HCT116 (cell line): ENCODE results near the gene MYF5. TPM values are rescaled to one million over a fixed set of nuclear protein-coding genes. Genes with fewer than 3 reads are reported as not detected.

Experiments used
- ATAC-seq: fragments of 200-7000 bp; cut with Tn5 transposase; 2 replicates; pipeline ENCODE4 v1.9.1; 2020; ENCODE audit warnings: mild to moderate bottlenecking, moderate library complexity
- BruUV-seq: library from RNA; stranded (reverse); fragments of 400-500 nt; replicated peaks from 2 replicates; lab custom pipeline; 2021; lab: Mats Ljungman, UMichigan
- CTCF ChIA-PET: fragments of 300-600 bp; sonication (Branson Sonifier 250); formaldehyde crosslinking; loops from one replicate; lab custom pipeline; 2021; ENCODE audit warnings: antibody characterized with exemption; lab: Charles Lee
- POLR2A ChIA-PET: fragments of 300-600, 350-600 bp; sonication (Branson Sonifier 250); formaldehyde crosslinking; loops from one replicate; lab custom pipeline; 2021; ENCODE audit warnings: antibody characterized with exemption; lab: Charles Lee
- RAD21 ChIA-PET, 2 experiments: fragments of 300-600 bp; sonication (Branson Sonifier 250); formaldehyde crosslinking; loops; one replicate each; lab custom pipeline; 2023; ENCODE audit warnings: low total read pairs in 2 of 2; ENCODE audit not compliant: uncharacterized antibody in 2 of 2, unreplicated experiment in 2 of 2, low non-redundant PET in 1 of 2; lab: Charles Lee
- DNase-seq: peaks from one replicate; pipeline ENCODE4 v3.0.0-alpha.2; 2010; ENCODE audit warnings: low read depth, low spot score
- H2AFZ ChIP-seq: fragments of 200-600 bp; shearing (Covaris generic), sonication (generic); 2 replicates; pipeline ENCODE4 v1.6.1; 2017; ENCODE audit warnings: low read depth, mixed run types, mixed read lengths, antibody characterized with exemption, low read length; ENCODE audit not compliant: poor library complexity, severe bottlenecking
- H3K27ac ChIP-seq: 2 replicates; pipeline ENCODE4 v1.5.1; 2012; ENCODE audit warnings: low read depth, low read length
- H3K27me3 ChIP-seq: fragments of 200-600 bp; sonication (generic); 2 replicates; pipeline ENCODE4 v1.6.1; 2016; ENCODE audit warnings: mixed run types, low read length, mixed read lengths; ENCODE audit not compliant: insufficient read depth
- H3K36me3 ChIP-seq, 2 experiments: fragments of 200-500 bp in 1 of 2; fragments of 200-600 bp in 1 of 2; sonication (Bioruptor generic) in 1 of 2; sonication (generic) in 1 of 2; 2 replicates each; pipeline versions ENCODE4 v1.5.1 to v1.6.1; 2014 to 2016; ENCODE audit warnings: low read length in 2 of 2, inconsistent platforms in 1 of 2, mixed read lengths in 1 of 2, mixed run types in 1 of 2; ENCODE audit not compliant: insufficient read depth in 2 of 2, control insufficient read depth in 1 of 2
- H3K4me1 ChIP-seq, 2 experiments: fragments of 200-600 bp in 1 of 2; sonication (generic) in 1 of 2; 2 replicates each; pipeline versions ENCODE4 v1.5.1 to v1.6.1; 2012 to 2017; ENCODE audit warnings: low read length in 2 of 2, inconsistent platforms in 1 of 2, mild to moderate bottlenecking in 1 of 2, mixed read lengths in 1 of 2, mixed run types in 1 of 2, moderate library complexity in 1 of 2; ENCODE audit not compliant: insufficient read depth in 2 of 2, control insufficient read depth in 1 of 2
- H3K4me2 ChIP-seq: fragments of 200-600 bp; sonication (generic); 2 replicates; pipeline ENCODE4 v1.6.1; 2017; ENCODE audit warnings: mixed run types, low read length, mixed read lengths
- H3K4me3 ChIP-seq, 2 experiments: fragments of 200-600 bp in 1 of 2; sonication (generic) in 1 of 2; replicated peaks in 1 of 2; 2 replicates each; pipeline ENCODE4 v1.5.1; 2011 to 2016; ENCODE audit warnings: low read length in 2 of 2, control low read depth in 1 of 2, low read depth in 1 of 2, mild to moderate bottlenecking in 1 of 2, mixed read lengths in 1 of 2, mixed run types in 1 of 2
- H3K79me2 ChIP-seq: fragments of 200-600 bp; sonication (generic); 2 replicates; pipeline ENCODE4 v1.6.1; 2017; ENCODE audit warnings: mild to moderate bottlenecking, mixed run types, low read length, moderate library complexity, mixed read lengths; ENCODE audit not compliant: insufficient read depth
- H3K9ac ChIP-seq: fragments of 200-600 bp; sonication (generic); 2 replicates; pipeline ENCODE4 v1.6.1; 2016; ENCODE audit warnings: low read length, mixed read lengths
- H3K9me2 ChIP-seq: fragments of 200-600 bp; sonication (generic), shearing (Covaris generic); 2 replicates; pipeline ENCODE4 v1.6.1; 2017; ENCODE audit warnings: mixed run types, mild to moderate bottlenecking, moderate library complexity; ENCODE audit not compliant: insufficient read depth
- H3K9me3 ChIP-seq, 2 experiments: fragments of 200-500 bp in 1 of 2; fragments of 200-600 bp in 1 of 2; sonication (Bioruptor generic) in 1 of 2; sonication (generic) in 1 of 2; 2 replicates each; pipeline ENCODE4 v1.6.1; 2014 to 2017; ENCODE audit warnings: low read length in 2 of 2, mixed read lengths in 2 of 2, inconsistent platforms in 1 of 2, low read depth in 1 of 2, mild to moderate bottlenecking in 1 of 2, mixed run types in 1 of 2, moderate library complexity in 1 of 2; ENCODE audit not compliant: control insufficient read depth in 1 of 2, insufficient read depth in 1 of 2
- H4K20me1 ChIP-seq: fragments of 200-600 bp; sonication (generic), shearing (Covaris generic); 2 replicates; pipeline ENCODE4 v1.6.1; 2017; ENCODE audit warnings: mixed run types, mild to moderate bottlenecking, moderate library complexity; ENCODE audit not compliant: insufficient read depth
- CBX3 ChIP-seq: IDR thresholded peaks from 2 replicates; pipeline ENCODE4 v1.6.1; 2012; ENCODE audit warnings: low read depth
- ELF1 ChIP-seq: IDR thresholded peaks from 2 replicates; pipeline ENCODE4 v1.6.1; 2012; ENCODE audit warnings: low read depth, borderline replicate concordance
- EZH2 ChIP-seq: fragments of 200-600 bp; sonication (generic); IDR thresholded peaks from 2 replicates; pipeline ENCODE4 v1.6.1; 2017; ENCODE audit warnings: antibody characterized with exemption, mixed run types
- FOSL1 ChIP-seq: IDR thresholded peaks from 2 replicates; pipeline ENCODE4 v1.6.1; 2012; ENCODE audit warnings: low read depth
- MAX ChIP-seq: IDR thresholded peaks from 2 replicates; pipeline ENCODE4 v1.6.1; 2012
- POLR2AphosphoS5 ChIP-seq: IDR thresholded peaks from 2 replicates; pipeline ENCODE4 v1.6.1; 2011; ENCODE audit warnings: mild to moderate bottlenecking, low read depth, low read length, moderate library complexity
- REST ChIP-seq: IDR thresholded peaks from 2 replicates; pipeline ENCODE4 v1.6.1; 2012; ENCODE audit warnings: low read depth
- SIN3A ChIP-seq: IDR thresholded peaks from 2 replicates; pipeline ENCODE4 v1.6.1; 2012; ENCODE audit warnings: low read depth
- SP1 ChIP-seq: IDR thresholded peaks from 2 replicates; pipeline ENCODE4 v1.6.1; 2012; ENCODE audit warnings: low read depth
- SRF ChIP-seq: IDR thresholded peaks from 2 replicates; pipeline ENCODE4 v1.6.1; 2012; ENCODE audit warnings: low read depth
- TCF7L2 ChIP-seq: IDR thresholded peaks from 2 replicates; pipeline ENCODE4 v1.7.0; 2011; ENCODE audit warnings: borderline replicate concordance, inconsistent platforms; ENCODE audit not compliant: insufficient read depth, insufficient read length; ENCODE audit errors: extremely low read depth
- YY1 ChIP-seq: IDR thresholded peaks from 2 replicates; pipeline ENCODE4 v1.6.1; 2011; ENCODE audit warnings: low read length, low read depth, moderate library complexity, mild to moderate bottlenecking; ENCODE audit not compliant: insufficient replicate concordance; ENCODE audit errors: extremely low read depth
- ZBTB33 ChIP-seq: IDR thresholded peaks from 2 replicates; pipeline ENCODE4 v1.6.1; 2011; ENCODE audit warnings: mild to moderate bottlenecking, low read length, moderate library complexity; ENCODE audit not compliant: insufficient replicate concordance; ENCODE audit errors: extremely low read depth
- ZFX ChIP-seq: fragments of 450-650 bp; IDR thresholded peaks from 2 replicates; pipeline ENCODE4 v1.6.1; 2017
- ZNF274 ChIP-seq: fragments of 200-500 bp; sonication (Bioruptor generic); IDR thresholded peaks from 2 replicates; pipeline ENCODE4 v1.6.1; 2014; ENCODE audit warnings: mild to moderate bottlenecking, low read depth, low read length, inconsistent platforms
- intact Hi-C: fragments of 100-400 bp; cut with micrococcal nuclease; formaldehyde crosslinking; loops from 2 replicates; pipeline ENCODE4 v1.10.0; 2022
- total RNA-seq: library from RNA; stranded (reverse); gene quantifications from one replicate; pipeline ENCODE4 v1.2.1, GENCODE V29; 2021; ENCODE audit not compliant: unreplicated experiment

Gene MYF5
- total RNA-seq, 1 experiment from 2014 or later = not detected

- CTCF ChIA-PET = no interaction called here
- no peak for DNase-seq
- POLR2A ChIA-PET = no interaction called here
- 0 out of 2 replicates have a peak, but pooled peaks cover 6% of the 10 kb centered on the region for H3K9me2 ChIP-seq
- H3K9ac ChIP-seq = no peak overlapping the region
- H3K4me1 ChIP-seq = no peaks in the 10 kb centered on the region
- no peak overlapping the region for H3K27ac ChIP-seq
- RAD21 ChIA-PET = no interaction called here
- intact Hi-C loops = no loop called here
- BruUV-seq = no TSS peak
- H3K27me3 ChIP-seq = no peaks in the 10 kb centered on the region; the same call in 1 of the 2 replicates
- H3K36me3 ChIP-seq = no peaks in the 10 kb centered on the region
- no peaks in the 10 kb centered on the region for H3K79me2 ChIP-seq
- TF ChIP-seq TCF7L2 (no peak), ELF1 (no peak), ZBTB33 (no peak), CBX3 (no peak), SP1 (no peak), POLR2AphosphoS5 (no peak), REST (no peak), ZNF274 (no peak), YY1 (no peak), ZFX (no peak), MAX (no peak), SIN3A (no peak), EZH2 (no peak), SRF (no peak), FOSL1 (no peak)
- no peaks in the 10 kb centered on the region for H4K20me1 ChIP-seq
- H2AFZ ChIP-seq = no peak overlapping the region
- H3K4me3 ChIP-seq = no peak overlapping the region
- no peak overlapping the region for H3K4me2 ChIP-seq
- no peak for ATAC-seq
- H3K9me3 ChIP-seq = no peaks in the 10 kb centered on the region
Measured at GRCh38 chr12:80754274-80754673, 37.6 kb downstream of the MYF5 start.
